HepG2 (cell line): ENCODE results near the gene ULK4. TPM values are rescaled to one million over a fixed set of nuclear protein-coding genes. Genes with fewer than 3 reads are reported as not detected.

Experiments
- ATAC-seq: fragments of 200-7000 bp; cut with Tn5 transposase; 3 replicates; pipeline ENCODE4 v1.9.1; 2020; ENCODE audit warnings: mild to moderate bottlenecking, moderate library complexity
- BruUV-seq: library from RNA; stranded (reverse); fragments of 400-500 nt; replicated peaks from 2 replicates; lab custom pipeline; 2021; lab: Mats Ljungman, UMichigan
- CTCF ChIA-PET: fragments of 300-600 bp; formaldehyde crosslinking; extraction: SDS; loops from one replicate; lab custom pipeline; 2021; ENCODE audit warnings: low total read pairs, inconsistent platforms, low intra/inter-chr PET ratio; lab: Yijun Ruan, JAX
- POLR2A ChIA-PET: fragments of 350-600 bp; sonication (Branson Sonifier 250); formaldehyde crosslinking; loops from one replicate; lab custom pipeline; 2020; ENCODE audit warnings: antibody characterized with exemption, inconsistent platforms; lab: Yijun Ruan, JAX
- DNase-seq: peaks from one replicate; pipeline ENCODE4 v3.0.0-alpha.2; 2015; ENCODE audit warnings: low spot score
- FAIRE-seq: peaks from 3 replicates; lab custom pipeline; 2011; peaks lifted over from hg19 to GRCh38; lab: Jason Lieb, UNC
- H2AFZ ChIP-seq: one replicate; pipeline ENCODE4 v1.6.1; 2011; ENCODE audit warnings: low read length, inconsistent platforms
- H3K27ac ChIP-seq: fragments of 300-600 bp; 3 replicates; pipeline ENCODE4 v1.8.0; 2011; ENCODE audit warnings: mixed run types, mild to moderate bottlenecking, mixed read lengths, low read length, inconsistent platforms; ENCODE audit not compliant: insufficient read depth; ENCODE audit errors: extremely low read length
- H3K27me3 ChIP-seq, 2 experiments: fragments of 200-600 bp in 1 of 2; 2 replicates in 1 of 2; 3 replicates in 1 of 2; pipeline versions ENCODE4 v1.6.0 to v1.8.0; 2011; ENCODE audit warnings: low read length in 2 of 2, mild to moderate bottlenecking in 2 of 2, moderate library complexity in 2 of 2, inconsistent platforms in 1 of 2; ENCODE audit not compliant: insufficient read depth in 2 of 2, control insufficient read depth in 1 of 2
- H3K36me3 ChIP-seq, 2 experiments: fragments of 200-600 bp in 1 of 2; replicated peaks in 1 of 2; 2 replicates in 1 of 2; 3 replicates in 1 of 2; pipeline versions ENCODE4 v1.5.1 to v1.8.0; 2011; ENCODE audit warnings: low read length in 2 of 2, inconsistent platforms in 1 of 2; ENCODE audit not compliant: insufficient read depth in 2 of 2, control insufficient read depth in 1 of 2
- H3K4me1 ChIP-seq: 2 replicates; pipeline ENCODE4 v1.5.1; 2012; ENCODE audit warnings: low read length, inconsistent platforms; ENCODE audit not compliant: insufficient read depth
- H3K4me2 ChIP-seq: 2 replicates; pipeline ENCODE4 v1.6.0; 2011; ENCODE audit warnings: low read depth, low read length, inconsistent platforms
- H3K4me3 ChIP-seq, 3 experiments: fragments of 200-600 bp in 1 of 3; sonication (generic), shearing (Covaris generic) in 1 of 3; replicated peaks in 1 of 3; 2 replicates each; pipeline ENCODE4 v1.5.1; 2011 to 2016; ENCODE audit warnings: low read length in 3 of 3, inconsistent platforms in 2 of 3, low read depth in 2 of 3, mild to moderate bottlenecking in 2 of 3, control low read depth in 1 of 3, mixed read lengths in 1 of 3; ENCODE audit not compliant: insufficient read depth in 1 of 3
- H3K79me2 ChIP-seq: one replicate; pipeline ENCODE4 v1.6.1; 2011; ENCODE audit warnings: low read length, inconsistent platforms; ENCODE audit not compliant: insufficient read depth
- H3K9ac ChIP-seq: 2 replicates; pipeline ENCODE4 v1.6.0; 2011; ENCODE audit warnings: mild to moderate bottlenecking, low read depth, low read length, inconsistent platforms; ENCODE audit not compliant: insufficient read depth
- H3K9me3 ChIP-seq: 2 replicates; pipeline ENCODE4 v1.5.1; 2012; ENCODE audit warnings: mild to moderate bottlenecking, low read length
- H4K20me1 ChIP-seq: 2 replicates; pipeline ENCODE4 v1.6.0; 2011; ENCODE audit warnings: inconsistent platforms, mild to moderate bottlenecking, low read length, moderate library complexity; ENCODE audit not compliant: insufficient read depth
- AGO2 ChIP-seq: fragments of 200-400 bp; formaldehyde crosslinking; optimal IDR thresholded peaks from 2 replicates; pipeline ENCODE3; 2017; ENCODE audit warnings: mild to moderate bottlenecking, low read depth, low read length, moderate library complexity
- FOXP1 ChIP-seq, 2 experiments: fragments of 450-650 bp in 1 of 2; IDR thresholded peaks; 2 replicates each; pipeline ENCODE4 v1.6.1; 2017 to 2018; ENCODE audit warnings: antibody characterized with exemption in 1 of 2
- HES4 ChIP-seq: sonication (generic); formaldehyde crosslinking; IDR thresholded peaks from 2 replicates; pipeline ENCODE4 v1.9.0; 2021; ENCODE audit warnings: mild to moderate bottlenecking, missing genetic modification reagents, borderline replicate concordance
- MTF2 ChIP-seq: sonication (generic); formaldehyde crosslinking; IDR thresholded peaks from 2 replicates; pipeline ENCODE4 v1.5.0; 2020; ENCODE audit warnings: missing genetic modification reagents, borderline replicate concordance
- NFRKB ChIP-seq: fragments of 450-650 bp; IDR thresholded peaks from 2 replicates; pipeline ENCODE4 v1.6.1; 2017
- POLR2AphosphoS5 ChIP-seq: IDR thresholded peaks from 2 replicates; pipeline ENCODE4 v1.6.1; 2012; ENCODE audit warnings: low read depth, low read length
- POLR2G ChIP-seq: fragments of 200-400 bp; formaldehyde crosslinking; IDR thresholded peaks from 2 replicates; pipeline ENCODE4 v1.6.1; 2018; ENCODE audit warnings: mild to moderate bottlenecking, low read depth, low read length, moderate library complexity
- RBM22 ChIP-seq: fragments of 200-400 bp; formaldehyde crosslinking; optimal IDR thresholded peaks from 2 replicates; pipeline ENCODE3; 2017; ENCODE audit warnings: mild to moderate bottlenecking, low read length, moderate library complexity
- SP1 ChIP-seq, 2 experiments: fragments of 450-650 bp in 1 of 2; sonication (generic) in 1 of 2; formaldehyde crosslinking in 1 of 2; IDR thresholded peaks; 2 replicates each; pipeline versions ENCODE4 v1.4.0 to v1.6.1; 2016 to 2020; ENCODE audit warnings: missing genetic modification reagents in 1 of 2
- ZNF12 ChIP-seq: sonication (generic); formaldehyde crosslinking; IDR thresholded peaks from 2 replicates; pipeline ENCODE4 v1.5.0; 2020; ENCODE audit warnings: missing genetic modification reagents
- ZNF350 ChIP-seq: sonication (generic); formaldehyde crosslinking; IDR thresholded peaks from 2 replicates; pipeline ENCODE4 v1.4.0; 2020; ENCODE audit warnings: mild to moderate bottlenecking, low read depth, missing genetic modification reagents, borderline replicate concordance
- ZNF747 ChIP-seq: sonication (generic); formaldehyde crosslinking; IDR thresholded peaks from 2 replicates; pipeline ENCODE4 v1.8.1; 2023; ENCODE audit warnings: missing genetic modification reagents, mild to moderate bottlenecking, borderline replicate concordance
- ZSCAN30 ChIP-seq: sonication (generic); formaldehyde crosslinking; IDR thresholded peaks from 2 replicates; pipeline ENCODE4 v1.5.0; 2020; ENCODE audit warnings: mild to moderate bottlenecking, missing genetic modification reagents
- WGBS: methylation state at CpG from one replicate; pipeline ENCODE4 v1.1.6; 2017; ENCODE audit warnings: low lambda C conversion rate; 5-methylcytosine and 5-hydroxymethylcytosine counted together
- in situ Hi-C: cut with HindIII; loops from 2 replicates; pipeline ENCODE4 v1.10.0; 2017; ENCODE audit warnings: low pct_unique_long_range_greater_than_20kb; ENCODE audit not compliant: extremely low pct_ligation_motif_present
- intact Hi-C: fragments of 100-400 bp; cut with micrococcal nuclease; formaldehyde crosslinking; loops from one replicate; pipeline ENCODE4 v1.10.0; 2022; ENCODE audit not compliant: unreplicated experiment
- polyA plus RNA-seq, 8 experiments: library from polyadenylated mRNA; depleted of rRNA in 3 of 8; stranded (reverse) in 7 of 8; unstranded in 1 of 8; fragments of >200 nt; fragmentation: Illumina TruSeq in 4 of 8; extraction: Trizol in 4 of 8; gene quantifications; 2 replicates each; pipeline versions ENCODE4 v1.2.1 to v1.2.3, GENCODE V29; 2011 to 2016; ENCODE audit warnings: low read depth in 4 of 8, missing spikeins in 1 of 8, mixed read lengths in 1 of 8; ENCODE audit not compliant: insufficient read depth in 1 of 8
- total RNA-seq, 5 experiments: library from RNA; depleted of rRNA; stranded (reverse); fragments of >200 nt; fragmentation: Illumina TruSeq; extraction: Trizol; gene quantifications; 2 replicates each; pipeline ENCODE4 v1.2.3, GENCODE V29; 2016; ENCODE audit warnings: low read depth in 1 of 5
- TF ChIP-seq, protein P1 (sequence below): sonication (generic); formaldehyde crosslinking; IDR thresholded peaks from 2 replicates; pipeline ENCODE4 v1.5.0; 2020; ENCODE audit warnings: mild to moderate bottlenecking, missing genetic modification reagents, borderline replicate concordance
- TF ChIP-seq, protein P2 (sequence below): sonication (generic); formaldehyde crosslinking; conservative IDR thresholded peaks from 2 replicates; pipeline ENCODE4 v1.4.0; 2020; ENCODE audit warnings: missing genetic modification reagents

ULK4 gene
- total and polyA plus RNA-seq, 2 of the 13 experiments (the other 11 are each of a cell fraction or from before 2014, with no cell fraction given): 6.7 to 11.8 TPM

DNA sequence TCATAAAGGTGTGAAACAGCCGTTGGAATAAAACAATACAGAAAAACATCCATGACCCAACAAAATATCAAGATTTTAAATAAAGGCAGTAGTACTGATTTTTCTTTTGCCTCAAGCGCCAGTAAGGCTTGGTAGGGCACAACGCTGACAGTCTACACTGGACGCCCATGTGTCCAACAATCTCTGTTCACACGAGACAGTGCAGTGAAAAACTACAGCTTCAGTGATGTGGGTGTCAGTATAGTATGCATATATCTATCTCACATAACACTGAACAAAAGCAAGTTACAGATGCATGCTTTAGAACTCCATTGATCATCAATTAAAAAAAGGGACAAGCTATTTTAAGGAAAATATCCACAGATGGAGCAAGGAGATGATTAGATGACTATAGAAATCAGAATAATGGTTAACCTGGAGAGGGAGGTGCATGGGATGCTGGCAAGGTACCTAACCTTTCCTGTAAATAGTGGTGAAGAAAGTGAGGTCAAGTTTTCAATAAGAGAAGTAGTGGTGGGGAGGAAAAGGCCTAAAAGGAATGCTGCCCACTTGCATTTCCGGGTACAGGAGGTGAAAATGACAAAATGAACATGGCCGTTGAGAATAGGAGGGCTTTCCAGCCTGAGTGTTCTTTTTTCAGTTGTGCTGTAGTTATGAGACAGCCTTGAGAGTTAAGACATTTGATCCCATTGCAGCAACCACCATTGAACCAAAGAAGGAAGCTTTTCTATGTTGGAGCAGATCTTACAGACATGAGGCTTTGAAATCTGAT lies 719.9 kb downstream of the ULK4 start:
- Histone ChIP-seq H3K27ac (no peak overlapping the region), H3K27me3 (no peaks in the 10 kb centered on the region), H3K4me2 (no peak overlapping the region), H4K20me1 (no peaks in the 10 kb centered on the region; the same call in 1 of the 2 replicates), H3K4me1 (peaks cover 15% of the 10 kb centered on the region), H2AFZ (no peak overlapping the region), H3K4me3 (no peak overlapping the region), H3K9ac (no peak overlapping the region), H3K79me2 (peaks cover 5% of the 10 kb centered on the region), H3K36me3 (peaks cover 16 to 45% of the 10 kb centered on the region in 2 experiments), H3K9me3 (no peaks in the 10 kb centered on the region)
- ChIA-PET CTCF (no interaction called here), POLR2A (no interaction called here)
- DNase-seq (no peak), ATAC-seq (no peak), FAIRE-seq (no peak)
- 94% methylated on average over 7 of the region's 7 CpGs for WGBS
- intact Hi-C loops: loop anchor here (10.0 kb wide), 2 partner anchors 203 to 657 kb away; no protein-coding TSS in a partner anchor
- in situ Hi-C loops: no loop called here
- BruUV-seq: TSS peak; percentile 9
- TF ChIP-seq HES4 (CRISPR knock-in tag): no peak
- TF ChIP-seq SP1 (IDR thresholded peaks at IDR 0.05): no peak
- TF ChIP-seq SP1 (CRISPR knock-in tag; IDR thresholded peaks at IDR 0.05): no peak
- no peak for TF ChIP-seq ZNF12
- no peak for TF ChIP-seq ZNF350 (CRISPR knock-in tag)
- TF ChIP-seq POLR2AphosphoS5: peak; percentile 21; the same call in 1 of the 2 replicates
- TF ChIP-seq, protein P1, sequence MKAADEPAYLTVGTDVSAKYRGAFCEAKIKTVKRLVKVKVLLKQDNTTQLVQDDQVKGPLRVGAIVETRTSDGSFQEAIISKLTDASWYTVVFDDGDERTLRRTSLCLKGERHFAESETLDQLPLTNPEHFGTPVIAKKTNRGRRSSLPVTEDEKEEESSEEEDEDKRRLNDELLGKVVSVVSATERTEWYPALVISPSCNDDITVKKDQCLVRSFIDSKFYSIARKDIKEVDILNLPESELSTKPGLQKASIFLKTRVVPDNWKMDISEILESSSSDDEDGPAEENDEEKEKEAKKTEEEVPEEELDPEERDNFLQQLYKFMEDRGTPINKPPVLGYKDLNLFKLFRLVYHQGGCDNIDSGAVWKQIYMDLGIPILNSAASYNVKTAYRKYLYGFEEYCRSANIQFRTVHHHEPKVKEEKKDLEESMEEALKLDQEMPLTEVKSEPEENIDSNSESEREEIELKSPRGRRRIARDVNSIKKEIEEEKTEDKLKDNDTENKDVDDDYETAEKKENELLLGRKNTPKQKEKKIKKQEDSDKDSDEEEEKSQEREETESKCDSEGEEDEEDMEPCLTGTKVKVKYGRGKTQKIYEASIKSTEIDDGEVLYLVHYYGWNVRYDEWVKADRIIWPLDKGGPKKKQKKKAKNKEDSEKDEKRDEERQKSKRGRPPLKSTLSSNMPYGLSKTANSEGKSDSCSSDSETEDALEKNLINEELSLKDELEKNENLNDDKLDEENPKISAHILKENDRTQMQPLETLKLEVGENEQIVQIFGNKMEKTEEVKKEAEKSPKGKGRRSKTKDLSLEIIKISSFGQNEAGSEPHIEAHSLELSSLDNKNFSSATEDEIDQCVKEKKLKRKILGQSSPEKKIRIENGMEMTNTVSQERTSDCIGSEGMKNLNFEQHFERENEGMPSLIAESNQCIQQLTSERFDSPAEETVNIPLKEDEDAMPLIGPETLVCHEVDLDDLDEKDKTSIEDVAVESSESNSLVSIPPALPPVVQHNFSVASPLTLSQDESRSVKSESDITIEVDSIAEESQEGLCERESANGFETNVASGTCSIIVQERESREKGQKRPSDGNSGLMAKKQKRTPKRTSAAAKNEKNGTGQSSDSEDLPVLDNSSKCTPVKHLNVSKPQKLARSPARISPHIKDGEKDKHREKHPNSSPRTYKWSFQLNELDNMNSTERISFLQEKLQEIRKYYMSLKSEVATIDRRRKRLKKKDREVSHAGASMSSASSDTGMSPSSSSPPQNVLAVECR (CRISPR knock-in tag): no peak
- TF ChIP-seq FOXP1 (IDR thresholded peaks at IDR 0.05): no peak
- TF ChIP-seq FOXP1 (CRISPR knock-in tag; IDR thresholded peaks at IDR 0.05): no peak
- no peak for TF ChIP-seq ZNF747
- peak; percentile 97 for TF ChIP-seq RBM22
- TF ChIP-seq MTF2 (CRISPR knock-in tag): no peak
- TF ChIP-seq, protein P2, sequence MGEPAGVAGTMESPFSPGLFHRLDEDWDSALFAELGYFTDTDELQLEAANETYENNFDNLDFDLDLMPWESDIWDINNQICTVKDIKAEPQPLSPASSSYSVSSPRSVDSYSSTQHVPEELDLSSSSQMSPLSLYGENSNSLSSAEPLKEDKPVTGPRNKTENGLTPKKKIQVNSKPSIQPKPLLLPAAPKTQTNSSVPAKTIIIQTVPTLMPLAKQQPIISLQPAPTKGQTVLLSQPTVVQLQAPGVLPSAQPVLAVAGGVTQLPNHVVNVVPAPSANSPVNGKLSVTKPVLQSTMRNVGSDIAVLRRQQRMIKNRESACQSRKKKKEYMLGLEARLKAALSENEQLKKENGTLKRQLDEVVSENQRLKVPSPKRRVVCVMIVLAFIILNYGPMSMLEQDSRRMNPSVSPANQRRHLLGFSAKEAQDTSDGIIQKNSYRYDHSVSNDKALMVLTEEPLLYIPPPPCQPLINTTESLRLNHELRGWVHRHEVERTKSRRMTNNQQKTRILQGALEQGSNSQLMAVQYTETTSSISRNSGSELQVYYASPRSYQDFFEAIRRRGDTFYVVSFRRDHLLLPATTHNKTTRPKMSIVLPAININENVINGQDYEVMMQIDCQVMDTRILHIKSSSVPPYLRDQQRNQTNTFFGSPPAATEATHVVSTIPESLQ (CRISPR knock-in tag): no peak
- peak; percentile 14 for TF ChIP-seq AGO2
- no peak for TF ChIP-seq ZSCAN30 (CRISPR knock-in tag)
- peak; percentile 31; the same call in 1 of the 2 replicates for TF ChIP-seq POLR2G
- TF ChIP-seq NFRKB: no peak
